Mesenchymal stem cell (in vitro differentiated cells and primary cell): ENCODE measurements around the gene KSR1.
A peak's percentile ranks its signal among the peaks of the same experiment; 100 is the strongest.

Experiments
- DNase-seq: peaks from one replicate; pipeline ENCODE4 v3.0.0-alpha.2; 2013
- H2AFZ ChIP-seq: one replicate; pipeline ENCODE4 v1.6.1; 2013; ENCODE audit warnings: low read depth, mild to moderate bottlenecking, control low read depth, inconsistent platforms, low read length, moderate library complexity
- H2AK5ac ChIP-seq: 2 replicates; pipeline ENCODE4 v1.6.1; 2013; ENCODE audit warnings: low read length, moderate library complexity, mild to moderate bottlenecking, inconsistent platforms; ENCODE audit not compliant: severe bottlenecking
- H2BK120ac ChIP-seq: one replicate; pipeline ENCODE4 v1.6.1; 2013; ENCODE audit warnings: low read depth, mild to moderate bottlenecking, inconsistent platforms, low read length, moderate library complexity
- H2BK12ac ChIP-seq, 2 experiments: one replicate each; pipeline ENCODE4 v1.6.1; 2013; ENCODE audit warnings: inconsistent platforms in 2 of 2, low read length in 2 of 2, mild to moderate bottlenecking in 2 of 2, moderate library complexity in 2 of 2, control low read depth in 1 of 2
- H2BK15ac ChIP-seq: one replicate; pipeline ENCODE4 v1.6.1; 2013; ENCODE audit warnings: mild to moderate bottlenecking, low read depth, inconsistent platforms; ENCODE audit not compliant: poor library complexity, severe bottlenecking
- H2BK5ac ChIP-seq: 2 replicates; pipeline ENCODE4 v1.6.1; 2013; ENCODE audit warnings: low read depth, mild to moderate bottlenecking, low read length, control low read depth, inconsistent platforms; ENCODE audit not compliant: poor library complexity, severe bottlenecking
- H3K14ac ChIP-seq, 2 experiments: one replicate each; pipeline ENCODE4 v1.6.1; 2013; ENCODE audit warnings: inconsistent platforms in 2 of 2, low read length in 2 of 2, control low read depth in 1 of 2, mild to moderate bottlenecking in 1 of 2, moderate library complexity in 1 of 2
- H3K18ac ChIP-seq, 2 experiments: one replicate each; pipeline ENCODE4 v1.6.1; 2013; ENCODE audit warnings: inconsistent platforms in 2 of 2, low read length in 2 of 2, control low read depth in 1 of 2, low read depth in 1 of 2, mild to moderate bottlenecking in 1 of 2
- H3K23ac ChIP-seq, 2 experiments: one replicate each; pipeline ENCODE4 v1.6.1; 2013; ENCODE audit warnings: inconsistent platforms in 2 of 2, low read length in 2 of 2, mild to moderate bottlenecking in 2 of 2, moderate library complexity in 2 of 2, control low read depth in 1 of 2
- H3K27ac ChIP-seq: 2 replicates; pipeline ENCODE4 v1.5.1; 2013; ENCODE audit warnings: mild to moderate bottlenecking, moderate library complexity, low read length, control low read depth, inconsistent platforms; ENCODE audit not compliant: poor library complexity, severe bottlenecking
- H3K27me3 ChIP-seq, 2 experiments: 2 replicates each; pipeline versions ENCODE4 v1.6.1 to v1.7.0; 2013; ENCODE audit warnings: low read length in 2 of 2, mild to moderate bottlenecking in 2 of 2, moderate library complexity in 2 of 2, control low read depth in 1 of 2, inconsistent platforms in 1 of 2; ENCODE audit not compliant: control insufficient read depth in 1 of 2, insufficient read depth in 1 of 2
- H3K36me3 ChIP-seq, 2 experiments: 2 replicates each; pipeline versions ENCODE4 v1.6.1 to v1.7.0; 2013; ENCODE audit warnings: low read length in 2 of 2, control low read depth in 1 of 2, inconsistent platforms in 1 of 2, low read depth in 1 of 2, mild to moderate bottlenecking in 1 of 2; ENCODE audit not compliant: insufficient read depth in 2 of 2, control insufficient read depth in 1 of 2
- H3K4ac ChIP-seq, 2 experiments: one replicate each; pipeline ENCODE4 v1.6.1; 2013; ENCODE audit warnings: inconsistent platforms in 2 of 2, low read length in 2 of 2, mild to moderate bottlenecking in 2 of 2, moderate library complexity in 2 of 2, control low read depth in 1 of 2, low read depth in 1 of 2
- H3K4me1 ChIP-seq: 2 replicates; pipeline ENCODE4 v1.6.1; 2013; ENCODE audit warnings: low read depth, low read length, control low read depth; ENCODE audit not compliant: control insufficient read depth, insufficient read depth
- H3K4me2 ChIP-seq: 2 replicates; pipeline ENCODE4 v1.6.1; 2013; ENCODE audit warnings: low read length, mild to moderate bottlenecking, inconsistent platforms; ENCODE audit not compliant: poor library complexity, severe bottlenecking
- H3K4me3 ChIP-seq, 2 experiments: 2 replicates each; pipeline versions ENCODE4 v1.5.1 to v1.7.0; 2013; ENCODE audit warnings: low read length in 2 of 2, mild to moderate bottlenecking in 2 of 2, control low read depth in 1 of 2, low read depth in 1 of 2; ENCODE audit not compliant: insufficient read depth in 1 of 2
- H3K79me1 ChIP-seq: replicated peaks from 2 replicates; pipeline ENCODE4 v1.6.1; 2013; ENCODE audit warnings: mild to moderate bottlenecking, control low read depth, low read length, inconsistent platforms; ENCODE audit not compliant: poor library complexity, severe bottlenecking
- H3K9ac ChIP-seq: 2 replicates; pipeline ENCODE4 v1.7.0; 2013; ENCODE audit warnings: mild to moderate bottlenecking, low read length, moderate library complexity
- H3K9me3 ChIP-seq: 2 replicates; pipeline ENCODE4 v1.7.0; 2013; ENCODE audit warnings: mild to moderate bottlenecking, low read length; ENCODE audit not compliant: control insufficient read depth
- H4K8ac ChIP-seq: one replicate; pipeline ENCODE4 v1.6.1; 2013; ENCODE audit warnings: inconsistent platforms, mild to moderate bottlenecking, low read length, moderate library complexity
- H4K91ac ChIP-seq: one replicate; pipeline ENCODE4 v1.6.1; 2013; ENCODE audit warnings: mild to moderate bottlenecking, low read length, inconsistent platforms
- WGBS: methylation state at CpG from one replicate; pipeline ENCODE4 v1.1.7; 2013; ENCODE audit warnings: mixed read lengths; 5-methylcytosine and 5-hydroxymethylcytosine counted together

The KSR1 gene

GRCh38 chr17:27477050-27477888 is 21.0 kb downstream of the KSR1 start:
- no peaks in the 10 kb centered on the region for H3K9me3 ChIP-seq
- H3K4ac ChIP-seq = no peak overlapping the region
- H3K27ac ChIP-seq = no peak overlapping the region
- H3K36me3 ChIP-seq = no peaks in the 10 kb centered on the region
- H2AFZ ChIP-seq = no peak overlapping the region
- H3K79me1 ChIP-seq = peaks cover 26% of the 10 kb centered on the region
- WGBS = 77% methylated on average over 8 of the region's 9 CpGs
- H2AK5ac ChIP-seq = peak overlapping the region; percentile 28
- no peak overlapping the region for H2BK5ac ChIP-seq
- H3K27me3 ChIP-seq = no peaks in the 10 kb centered on the region
- no peak overlapping the region for H3K9ac ChIP-seq
- H2BK120ac ChIP-seq = no peak overlapping the region
- no peak for DNase-seq
- H2BK15ac ChIP-seq = no peak overlapping the region
- no peak overlapping the region for H3K4me2 ChIP-seq
- H3K4me1 ChIP-seq = peaks cover 15% of the 10 kb centered on the region
- H3K23ac ChIP-seq = no peak overlapping the region
- no peak overlapping the region for H4K91ac ChIP-seq
- no peak overlapping the region for H4K8ac ChIP-seq
- H3K4me3 ChIP-seq = no peak overlapping the region
- no peak overlapping the region for H3K18ac ChIP-seq
- no peak overlapping the region for H3K14ac ChIP-seq
- no peak overlapping the region for H2BK12ac ChIP-seq

DNA sequence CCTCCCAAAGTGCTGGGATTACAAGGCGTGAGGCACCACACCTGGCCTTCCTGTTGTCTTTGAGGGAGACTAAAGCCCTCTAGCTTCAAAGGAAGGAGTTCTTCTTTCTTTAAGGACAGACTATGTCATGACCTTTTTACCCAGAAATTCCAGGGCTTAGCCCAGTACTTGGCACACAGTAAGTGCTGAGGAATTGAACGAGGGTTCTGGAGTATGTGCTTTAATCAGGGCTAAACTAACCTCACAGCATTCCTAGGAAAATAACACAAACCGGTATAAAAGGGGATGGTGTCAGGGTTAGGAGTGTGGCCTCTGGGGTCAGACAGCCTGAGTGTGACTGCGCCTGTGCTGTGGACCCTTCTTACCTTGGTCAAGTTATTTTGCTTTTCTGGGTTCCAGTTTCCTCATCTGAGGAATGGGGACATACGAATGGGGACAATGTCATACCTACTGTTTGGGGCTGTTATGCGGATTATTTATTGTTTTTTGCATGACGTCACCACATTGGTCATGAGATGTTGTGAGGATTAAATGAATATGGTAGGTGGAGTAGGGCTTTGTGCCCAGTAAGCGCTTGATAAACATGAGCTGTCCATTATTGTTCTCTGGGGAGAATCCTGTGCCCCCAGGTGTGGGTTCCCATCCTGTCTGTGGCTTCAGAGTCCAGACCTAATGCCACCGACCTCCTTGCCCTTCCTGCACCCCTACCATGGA is 21.9 kb downstream of the KSR1 start:
- Histone ChIP-seq H3K9ac (no peak overlapping the region), H3K18ac (no peak overlapping the region), H2AK5ac (no peak overlapping the region), H2BK120ac (no peak overlapping the region), H3K14ac (no peak overlapping the region), H3K23ac (no peak overlapping the region), H3K4me2 (no peak overlapping the region), H2BK15ac (no peak overlapping the region), H3K27me3 (no peaks in the 10 kb centered on the region), H2BK12ac (no peak overlapping the region), H4K91ac (no peak overlapping the region), H3K36me3 (no peaks in the 10 kb centered on the region), H4K8ac (no peak overlapping the region), H3K9me3 (no peaks in the 10 kb centered on the region), H3K4ac (no peak overlapping the region), H3K79me1 (peaks cover 26% of the 10 kb centered on the region), H2AFZ (no peak overlapping the region), H3K4me3 (no peak overlapping the region), H2BK5ac (no peak overlapping the region), H3K27ac (no peak overlapping the region), H3K4me1 (peaks cover 11% of the 10 kb centered on the region)
- no peak for DNase-seq
- WGBS = 95% methylated on average over 8 of the region's 9 CpGs

GRCh38 chr17:27478901-27479538 is 22.8 kb downstream of the KSR1 start:
- Histone ChIP-seq H3K4me1 (peaks cover 8% of the 10 kb centered on the region), H3K27me3 (no peaks in the 10 kb centered on the region), H3K23ac (no peak overlapping the region), H3K14ac (no peak overlapping the region), H3K4me2 (no peak overlapping the region), H2BK120ac (no peak overlapping the region), H3K4me3 (no peak overlapping the region), H3K9ac (no peak overlapping the region), H3K79me1 (peaks cover 27% of the 10 kb centered on the region), H2BK15ac (no peak overlapping the region), H3K36me3 (peaks cover 0 to 2% of the 10 kb centered on the region in 2 experiments), H3K4ac (no peak overlapping the region), H2AK5ac (no peak overlapping the region), H3K18ac (no peak overlapping the region), H3K9me3 (no peaks in the 10 kb centered on the region), H2BK12ac (no peak overlapping the region), H2AFZ (no peak overlapping the region), H3K27ac (no peak overlapping the region), H2BK5ac (no peak overlapping the region), H4K91ac (no peak overlapping the region), H4K8ac (no peak overlapping the region)
- 88% methylated on average over 5 of the region's 10 CpGs for WGBS
- DNase-seq = no peak

GRCh38 chr17:27479838-27480237 is 23.6 kb downstream of the KSR1 start:
- no peak overlapping the region for H2BK120ac ChIP-seq
- H3K36me3 ChIP-seq = peaks cover 0 to 7% of the 10 kb centered on the region in 2 experiments
- DNase-seq = no peak
- no peak overlapping the region for H4K8ac ChIP-seq
- no peak overlapping the region for H2BK15ac ChIP-seq
- H2AFZ ChIP-seq = no peak overlapping the region
- H3K4ac ChIP-seq = no peak overlapping the region
- H3K27ac ChIP-seq = no peak overlapping the region
- H3K4me2 ChIP-seq = no peak overlapping the region
- no peaks in the 10 kb centered on the region for H3K27me3 ChIP-seq
- no peak overlapping the region for H3K23ac ChIP-seq
- H3K4me1 ChIP-seq = peaks cover 8% of the 10 kb centered on the region
- no peak overlapping the region for H2BK12ac ChIP-seq
- no peak overlapping the region for H3K18ac ChIP-seq
- 92% methylated on average over 3 of the region's 3 CpGs for WGBS
- H3K9me3 ChIP-seq = no peaks in the 10 kb centered on the region
- no peak overlapping the region for H3K4me3 ChIP-seq
- no peak overlapping the region for H3K9ac ChIP-seq
- no peak overlapping the region for H2BK5ac ChIP-seq
- H4K91ac ChIP-seq = no peak overlapping the region
- H2AK5ac ChIP-seq = no peak overlapping the region
- no peak overlapping the region for H3K14ac ChIP-seq
- peaks cover 25% of the 10 kb centered on the region for H3K79me1 ChIP-seq
